ENCODE measurements around the gene CRYM. TPM values are rescaled to one million over a fixed set of nuclear protein-coding genes. Genes with fewer than 3 reads are reported as not detected.
"Not testable (repeated sequence)": the region's sequence is repeated elsewhere in the genome, so short reads cannot be mapped to it uniquely, and the experiment has no call there.

The CRYM gene
- total RNA-seq, 2 donors from 2014 or later: 10.4 to 14.0 TPM

GRCh38 chr16:21276090-21276489 lies 2.0 kb downstream of the CRYM start:
- TF ChIP-seq, protein P1, sequence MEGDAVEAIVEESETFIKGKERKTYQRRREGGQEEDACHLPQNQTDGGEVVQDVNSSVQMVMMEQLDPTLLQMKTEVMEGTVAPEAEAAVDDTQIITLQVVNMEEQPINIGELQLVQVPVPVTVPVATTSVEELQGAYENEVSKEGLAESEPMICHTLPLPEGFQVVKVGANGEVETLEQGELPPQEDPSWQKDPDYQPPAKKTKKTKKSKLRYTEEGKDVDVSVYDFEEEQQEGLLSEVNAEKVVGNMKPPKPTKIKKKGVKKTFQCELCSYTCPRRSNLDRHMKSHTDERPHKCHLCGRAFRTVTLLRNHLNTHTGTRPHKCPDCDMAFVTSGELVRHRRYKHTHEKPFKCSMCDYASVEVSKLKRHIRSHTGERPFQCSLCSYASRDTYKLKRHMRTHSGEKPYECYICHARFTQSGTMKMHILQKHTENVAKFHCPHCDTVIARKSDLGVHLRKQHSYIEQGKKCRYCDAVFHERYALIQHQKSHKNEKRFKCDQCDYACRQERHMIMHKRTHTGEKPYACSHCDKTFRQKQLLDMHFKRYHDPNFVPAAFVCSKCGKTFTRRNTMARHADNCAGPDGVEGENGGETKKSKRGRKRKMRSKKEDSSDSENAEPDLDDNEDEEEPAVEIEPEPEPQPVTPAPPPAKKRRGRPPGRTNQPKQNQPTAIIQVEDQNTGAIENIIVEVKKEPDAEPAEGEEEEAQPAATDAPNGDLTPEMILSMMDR (IDR thresholded peaks at IDR 0.05): no peak
- H3K27me3 ChIP-seq: no peaks in the 10 kb centered on the region
- no peak overlapping the region for H3K4me3 ChIP-seq
- H3K36me3 ChIP-seq: no peaks in the 10 kb centered on the region
- DNase-seq: no peak
- no peak overlapping the region for H3K27ac ChIP-seq
- intact Hi-C loops (cut with DNase I): loop anchor here (5.0 kb wide), 1 partner anchor 89 kb away; no protein-coding TSS in a partner anchor
- no peaks in the 10 kb centered on the region for H3K9me3 ChIP-seq
- H3K4me1 ChIP-seq: no peaks in the 10 kb centered on the region
- H3K9ac ChIP-seq (ENCODE audit: low read depth in 2 of 2, low read length in 2 of 2): no peak overlapping the region

- TF ChIP-seq, protein P1 (IDR thresholded peaks at IDR 0.05): no peak
- no peak overlapping the region for H3K4me3 ChIP-seq
- DNase-seq: no peak
- H3K27ac ChIP-seq: no peak overlapping the region
- H3K36me3 ChIP-seq: no peaks in the 10 kb centered on the region
- no peak overlapping the region for H3K9ac ChIP-seq (ENCODE audit: low read depth in 2 of 2, low read length in 2 of 2)
- no peaks in the 10 kb centered on the region for H3K9me3 ChIP-seq
- no peaks in the 10 kb centered on the region for H3K27me3 ChIP-seq
- intact Hi-C loops (cut with DNase I): loop anchor here (5.0 kb wide), 1 partner anchor 88 kb away; no protein-coding TSS in a partner anchor
- H3K4me1 ChIP-seq: no peaks in the 10 kb centered on the region
These were observed 2.6 kb downstream of the CRYM start for GRCh38 chr16:21275529-21275928.

DNA sequence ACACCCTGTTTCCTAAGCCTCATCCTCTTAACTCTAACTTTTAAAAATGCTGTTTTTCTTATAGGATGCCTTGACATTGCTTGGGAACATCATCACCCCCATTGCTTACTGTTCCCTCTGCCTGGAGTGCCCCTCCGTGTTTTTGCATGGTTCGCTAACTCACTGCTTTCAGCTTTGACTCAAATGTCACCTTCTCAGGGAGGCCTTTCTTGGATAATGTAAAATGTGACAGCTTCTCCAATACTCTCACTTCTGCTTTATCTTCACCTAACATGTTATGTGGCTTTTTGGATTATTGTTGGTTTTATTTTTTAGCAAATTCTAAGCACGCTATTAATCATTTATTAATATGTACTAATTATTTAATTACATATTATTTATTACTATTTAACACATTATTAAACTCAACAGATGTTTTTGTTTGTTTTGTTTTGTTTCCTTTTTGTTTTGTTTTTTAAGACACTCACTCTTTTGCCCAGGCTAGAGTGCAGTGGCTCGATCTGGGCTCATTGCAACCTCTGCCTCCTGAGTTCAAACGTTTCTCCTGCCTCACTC lies 3.8 kb downstream of the CRYM start:
- H3K27me3 ChIP-seq: no peaks in the 10 kb centered on the region
- no peak for DNase-seq
- no peaks in the 10 kb centered on the region for H3K9me3 ChIP-seq
- H3K27ac ChIP-seq: no peak overlapping the region
- TF ChIP-seq, protein P1 (IDR thresholded peaks at IDR 0.05): no peak
- H3K9ac ChIP-seq (ENCODE audit: low read depth in 2 of 2, low read length in 2 of 2): no peak overlapping the region
- intact Hi-C loops (cut with DNase I): no loop called here
- H3K4me3 ChIP-seq: no peak overlapping the region
- no peaks in the 10 kb centered on the region for H3K4me1 ChIP-seq
- no peaks in the 10 kb centered on the region for H3K36me3 ChIP-seq

DNA sequence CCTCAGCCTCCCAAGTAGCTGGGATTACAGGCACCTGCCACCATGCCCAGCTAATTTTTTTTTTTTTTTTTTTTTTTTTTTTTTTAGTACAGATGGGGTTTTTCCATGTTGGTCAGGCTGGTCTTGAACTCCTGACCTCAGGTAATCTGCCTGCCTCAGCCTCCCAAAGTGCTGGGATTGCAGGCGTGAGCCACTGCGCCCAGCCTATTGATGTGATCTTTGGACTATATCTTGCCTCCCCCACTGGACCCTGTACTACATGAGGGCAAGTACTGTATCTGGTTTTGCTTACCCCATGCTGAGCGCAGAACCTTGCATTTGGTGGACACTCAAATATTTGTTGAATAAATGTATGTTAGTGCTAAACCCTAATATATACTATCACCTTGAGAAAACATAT lies 5.3 kb downstream of the CRYM start:
- H3K36me3 ChIP-seq; DNase-seq; H3K27ac ChIP-seq; intact Hi-C loops (cut with DNase I); H3K27me3 ChIP-seq; H3K4me1 ChIP-seq; H3K9me3 ChIP-seq; H3K4me3 ChIP-seq; H3K9ac ChIP-seq (ENCODE audit: low read depth in 2 of 2, low read length in 2 of 2): not testable (repeated sequence)

DNA sequence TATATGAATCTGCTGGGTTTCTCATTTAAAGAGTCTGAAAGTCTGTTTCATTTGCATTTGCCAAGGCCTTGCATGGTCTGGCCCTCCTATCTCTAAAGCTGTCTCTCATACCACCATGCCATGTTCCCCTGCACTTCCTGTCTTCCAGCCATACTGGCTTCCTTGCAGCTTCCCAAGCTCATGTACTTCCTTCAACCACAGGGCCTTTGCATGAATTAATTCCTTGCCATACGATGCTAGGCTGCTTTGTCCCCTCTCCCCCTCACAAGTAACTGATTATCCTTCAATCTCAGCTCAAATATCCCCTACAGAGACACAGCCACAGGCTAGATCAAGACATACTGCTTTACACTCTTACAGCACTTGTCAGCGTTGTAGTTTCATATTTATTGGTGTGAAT lies 5.8 kb downstream of the CRYM start:
- H3K9ac ChIP-seq (ENCODE audit: low read depth in 2 of 2, low read length in 2 of 2): no peak overlapping the region
- intact Hi-C loops (cut with DNase I): no loop called here
- H3K27ac ChIP-seq: no peak overlapping the region
- H3K27me3 ChIP-seq: no peaks in the 10 kb centered on the region
- TF ChIP-seq, protein P1 (IDR thresholded peaks at IDR 0.05): no peak
- DNase-seq: peak; percentile 0
- no peak overlapping the region for H3K4me3 ChIP-seq
- H3K9me3 ChIP-seq: no peaks in the 10 kb centered on the region
- no peaks in the 10 kb centered on the region for H3K4me1 ChIP-seq
- H3K36me3 ChIP-seq: no peaks in the 10 kb centered on the region

DNA sequence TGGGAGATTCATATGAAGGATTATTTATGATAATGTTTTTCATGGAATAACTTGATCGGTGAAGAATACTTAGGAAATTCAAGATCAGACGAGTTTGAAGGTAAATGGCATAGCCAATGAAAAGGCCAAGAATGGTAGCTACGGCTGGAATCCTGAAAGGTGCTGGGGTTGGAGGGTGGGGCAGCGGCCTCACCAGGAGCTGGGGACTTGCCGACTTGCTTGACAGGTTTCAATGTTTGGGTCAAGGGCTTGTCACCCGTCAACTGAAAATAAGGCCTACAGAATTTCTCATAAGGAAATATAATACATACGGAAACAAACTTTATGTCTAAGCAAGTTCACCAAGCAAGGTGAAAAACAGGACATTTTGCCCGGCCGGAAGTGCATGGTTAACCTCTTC lies 9.9 kb downstream of the CRYM start:
- Histone ChIP-seq H3K4me1 (no peaks in the 10 kb centered on the region), H3K4me3 (no peak overlapping the region), H3K27ac (no peak overlapping the region), H3K27me3 (no peaks in the 10 kb centered on the region), H3K9ac (ENCODE audit: low read depth in 2 of 2, low read length in 2 of 2) (no peak overlapping the region), H3K36me3 (no peaks in the 10 kb centered on the region), H3K9me3 (no peaks in the 10 kb centered on the region)
- DNase-seq: peak; percentile 26
- TF ChIP-seq, protein P1 (IDR thresholded peaks at IDR 0.05): no peak
- intact Hi-C loops (cut with DNase I): no loop called here
